Activated CD8-positive, alpha-beta memory T cell treated with anti-CD3 and anti-CD28 coated beads for 24 hours (primary cell): ENCODE data around the gene HLA-DRA.

Experiments
- DNase-seq: peaks from one replicate; pipeline ENCODE4 v3.0.0-alpha.2; 2020

HLA-DRA gene

DNA sequence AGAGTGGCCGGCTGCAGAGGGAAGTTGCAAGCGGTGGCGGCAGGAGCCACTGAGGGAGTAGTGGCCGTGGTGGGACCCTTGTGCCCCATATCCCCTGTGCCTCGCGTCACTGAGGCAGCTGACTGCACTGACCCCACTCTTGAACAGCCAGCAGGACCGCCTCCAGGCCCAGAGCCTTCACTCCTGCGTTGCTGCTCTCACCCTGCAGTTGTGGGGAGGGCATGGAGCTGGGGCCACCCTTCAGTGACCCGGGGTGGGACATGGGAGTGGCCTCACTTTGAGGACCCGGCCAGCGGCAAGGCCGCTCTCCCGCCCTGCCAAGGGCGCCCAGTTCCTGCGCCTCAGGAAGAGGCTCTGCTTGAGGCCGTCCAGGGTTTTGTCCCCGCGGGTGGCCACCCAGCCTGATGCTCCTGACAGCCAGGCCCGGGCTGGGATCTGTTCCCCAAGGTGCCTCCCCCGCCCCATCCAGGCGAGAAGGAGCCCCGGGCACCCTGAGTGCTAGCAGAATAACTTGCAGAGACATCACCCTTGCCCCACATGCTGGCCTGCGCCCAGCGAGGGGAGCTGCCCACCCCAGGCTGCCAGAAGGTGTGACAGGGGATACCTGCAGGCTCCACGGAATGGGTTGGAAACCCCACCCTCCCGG is 44.4 kb downstream of the HLA-DRA start:
- no peak for DNase-seq

DNA sequence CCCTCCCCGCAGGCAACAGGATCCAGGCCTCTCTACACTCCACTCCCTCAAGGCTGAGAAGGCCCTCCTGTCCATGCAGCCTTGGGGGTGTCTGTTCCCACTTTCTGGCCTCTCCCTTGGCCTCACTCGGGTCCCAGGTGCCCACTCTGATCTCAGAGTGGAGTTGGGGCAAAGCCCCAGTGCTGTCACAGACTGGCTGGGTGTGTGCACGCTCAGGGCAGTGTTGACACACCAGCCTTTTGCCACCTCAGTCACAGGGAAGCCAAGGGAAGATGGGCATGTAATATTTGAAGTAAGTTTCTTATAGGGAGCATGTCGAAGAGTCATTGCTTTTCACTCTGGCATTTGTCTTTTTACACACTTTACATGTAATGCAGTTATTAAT is 44.9 kb downstream of the HLA-DRA start:
- no peak for DNase-seq

DNA sequence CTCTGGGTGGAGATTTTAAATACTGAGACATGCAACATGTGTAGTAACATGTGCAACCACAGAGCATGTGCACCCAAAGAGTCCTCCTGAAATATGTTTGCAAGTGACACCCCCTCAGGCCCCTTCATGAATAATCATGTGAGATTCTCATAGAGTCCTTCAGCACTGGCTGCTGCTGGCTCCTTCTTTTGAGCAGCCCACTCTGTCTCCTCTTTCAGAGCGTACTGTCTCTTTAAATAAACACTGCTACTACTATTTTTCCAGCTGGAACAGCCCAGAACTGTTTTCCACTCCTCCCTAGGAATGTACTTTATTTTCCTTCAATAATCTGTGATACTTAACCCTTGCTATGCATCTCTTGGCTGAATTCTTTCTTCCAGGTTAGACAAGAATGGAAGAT is 48.4 kb downstream of the HLA-DRA start:
- no peak for DNase-seq

DNA sequence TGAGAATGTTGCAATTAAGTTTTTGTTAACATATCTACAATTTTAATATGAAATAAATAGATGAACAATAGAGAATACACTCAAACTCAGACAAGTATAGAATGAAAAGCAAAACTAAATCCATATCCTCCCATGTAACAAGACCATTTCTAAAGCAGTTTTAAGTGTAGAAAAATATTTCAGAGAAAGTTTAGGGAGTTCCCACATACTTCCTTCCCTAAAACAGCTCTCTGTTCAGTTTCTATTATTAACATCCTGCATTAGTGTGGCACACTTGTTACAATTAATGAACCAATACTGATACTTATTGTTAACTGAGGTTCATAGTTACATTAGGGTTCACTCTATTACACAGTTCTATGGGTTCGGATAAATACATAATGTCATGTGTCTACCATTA is 52.0 kb downstream of the HLA-DRA start:
- DNase-seq, result no peak

DNA sequence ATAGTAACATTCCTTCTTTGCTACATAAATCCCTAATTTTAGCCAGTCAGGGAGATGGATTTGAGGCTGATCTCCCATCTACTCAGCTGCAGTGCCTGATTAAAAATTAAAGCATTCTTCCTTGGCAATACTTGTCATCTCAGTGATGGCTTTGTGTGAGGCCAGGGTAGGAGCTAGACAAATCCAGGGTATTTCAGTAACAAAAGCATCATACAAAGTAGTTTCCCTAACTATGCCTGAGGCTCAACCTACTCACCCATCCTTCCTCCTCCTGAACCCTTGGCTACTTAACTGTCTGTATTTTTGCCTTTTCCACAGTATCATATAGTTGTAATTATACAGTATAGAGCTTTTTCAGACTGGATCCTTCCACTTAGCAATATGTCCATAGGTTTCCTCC is 52.7 kb downstream of the HLA-DRA start:
- no peak for DNase-seq
